AG10803 (cell line): Measurements from ENCODE around the gene NME5.
A peak's percentile ranks its signal among the peaks of the same experiment; 100 is the strongest.

ENCODE experiments used
- DNase-seq: peaks from one replicate; pipeline ENCODE4 v3.0.0; 2010; ENCODE audit warnings: low read depth
- H3K4me3 ChIP-seq: 2 replicates; pipeline ENCODE4 v1.5.1; 2011; ENCODE audit warnings: mild to moderate bottlenecking, low read length, control low read depth
- TF ChIP-seq, protein P1 (sequence below): conservative IDR thresholded peaks from 2 replicates; pipeline ENCODE4 v1.5.1; 2011; ENCODE audit warnings: mild to moderate bottlenecking, low read length, control low read depth, inconsistent platforms

The NME5 gene

DNA sequence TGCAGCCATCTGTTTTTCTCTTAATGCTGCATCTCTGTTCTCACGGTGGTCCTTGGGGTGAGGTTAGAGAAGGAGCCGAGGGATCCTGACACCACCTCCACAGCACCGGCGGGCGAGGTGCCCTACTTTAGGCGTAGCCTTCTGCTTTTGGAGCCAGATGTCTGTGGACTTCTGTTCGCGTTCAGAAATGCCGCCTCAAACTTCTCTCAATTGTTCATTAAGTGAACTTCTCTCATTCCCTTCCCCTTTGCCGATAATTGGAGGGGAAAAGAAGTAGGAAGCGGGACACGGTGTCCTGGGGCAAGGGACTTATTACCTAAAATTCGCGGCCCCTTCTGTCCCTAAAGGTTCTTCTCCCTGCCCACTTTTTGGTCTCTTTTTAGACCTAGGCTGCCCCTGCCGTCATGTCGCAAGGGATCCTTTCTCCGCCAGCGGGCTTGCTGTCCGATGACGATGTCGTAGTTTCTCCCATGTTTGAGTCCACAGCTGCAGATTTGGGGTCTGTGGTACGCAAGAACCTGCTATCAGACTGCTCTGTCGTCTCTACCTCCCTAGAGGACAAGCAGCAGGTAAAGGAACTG is 40.1 kb upstream of the NME5 start:
- DNase-seq: no peak
- TF ChIP-seq, protein P1, sequence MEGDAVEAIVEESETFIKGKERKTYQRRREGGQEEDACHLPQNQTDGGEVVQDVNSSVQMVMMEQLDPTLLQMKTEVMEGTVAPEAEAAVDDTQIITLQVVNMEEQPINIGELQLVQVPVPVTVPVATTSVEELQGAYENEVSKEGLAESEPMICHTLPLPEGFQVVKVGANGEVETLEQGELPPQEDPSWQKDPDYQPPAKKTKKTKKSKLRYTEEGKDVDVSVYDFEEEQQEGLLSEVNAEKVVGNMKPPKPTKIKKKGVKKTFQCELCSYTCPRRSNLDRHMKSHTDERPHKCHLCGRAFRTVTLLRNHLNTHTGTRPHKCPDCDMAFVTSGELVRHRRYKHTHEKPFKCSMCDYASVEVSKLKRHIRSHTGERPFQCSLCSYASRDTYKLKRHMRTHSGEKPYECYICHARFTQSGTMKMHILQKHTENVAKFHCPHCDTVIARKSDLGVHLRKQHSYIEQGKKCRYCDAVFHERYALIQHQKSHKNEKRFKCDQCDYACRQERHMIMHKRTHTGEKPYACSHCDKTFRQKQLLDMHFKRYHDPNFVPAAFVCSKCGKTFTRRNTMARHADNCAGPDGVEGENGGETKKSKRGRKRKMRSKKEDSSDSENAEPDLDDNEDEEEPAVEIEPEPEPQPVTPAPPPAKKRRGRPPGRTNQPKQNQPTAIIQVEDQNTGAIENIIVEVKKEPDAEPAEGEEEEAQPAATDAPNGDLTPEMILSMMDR: no peak
- H3K4me3 ChIP-seq: peak overlapping the region; percentile 97

DNA sequence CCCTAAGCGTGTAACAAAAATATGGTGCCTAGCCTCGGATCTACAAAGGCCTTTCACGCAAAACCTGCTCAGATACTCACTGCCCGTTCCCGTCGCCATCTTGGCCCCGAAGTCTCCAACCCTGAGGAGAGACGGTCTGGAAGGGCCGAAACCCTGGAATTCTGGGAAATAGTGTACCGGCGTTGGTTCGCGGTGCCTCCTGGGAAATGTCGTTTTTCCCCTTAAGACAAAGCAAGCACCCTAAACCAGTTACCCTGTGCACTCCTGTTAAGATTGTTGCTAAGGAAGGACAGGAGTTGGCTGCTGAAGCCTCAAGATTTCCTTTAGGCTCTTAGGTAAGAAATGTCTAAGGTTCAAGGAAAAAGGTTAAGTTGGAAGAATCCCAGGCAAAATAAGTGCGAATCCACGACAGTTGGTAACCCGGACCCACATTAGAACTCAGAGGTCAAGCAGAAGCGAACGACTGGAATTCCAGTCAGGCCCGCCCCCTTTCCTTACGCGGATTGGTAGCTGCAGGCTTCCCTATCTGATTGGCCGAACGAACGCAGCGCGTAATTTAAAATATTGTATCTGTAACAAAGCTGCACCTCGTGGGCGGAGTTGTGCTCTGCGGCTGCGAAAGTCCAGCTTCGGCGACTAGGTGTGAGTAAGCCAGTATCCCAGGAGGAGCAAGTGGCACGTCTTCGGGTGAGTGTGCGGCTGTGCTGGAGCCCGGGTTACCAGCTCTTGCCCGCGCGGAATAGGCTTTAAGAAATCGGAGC is 39.5 kb upstream of the NME5 start, which contains the start of the genes BRD8 and KIF20A:
Gene BRD8, minus strand, starts transcription at position 115 of the 761 bp plus-strand sequence. Its CDS starts 16 bp downstream, at position 99.
Gene KIF20A, plus strand, starts transcription at position 597 of the 761 bp plus-strand sequence. CDS start 569 bp downstream, outside the sequence.
- peak within 1 kb of the TSS; percentile 97 for H3K4me3 ChIP-seq
- DNase-seq: peak; percentile 94
- TF ChIP-seq, protein P1: no peak

DNA sequence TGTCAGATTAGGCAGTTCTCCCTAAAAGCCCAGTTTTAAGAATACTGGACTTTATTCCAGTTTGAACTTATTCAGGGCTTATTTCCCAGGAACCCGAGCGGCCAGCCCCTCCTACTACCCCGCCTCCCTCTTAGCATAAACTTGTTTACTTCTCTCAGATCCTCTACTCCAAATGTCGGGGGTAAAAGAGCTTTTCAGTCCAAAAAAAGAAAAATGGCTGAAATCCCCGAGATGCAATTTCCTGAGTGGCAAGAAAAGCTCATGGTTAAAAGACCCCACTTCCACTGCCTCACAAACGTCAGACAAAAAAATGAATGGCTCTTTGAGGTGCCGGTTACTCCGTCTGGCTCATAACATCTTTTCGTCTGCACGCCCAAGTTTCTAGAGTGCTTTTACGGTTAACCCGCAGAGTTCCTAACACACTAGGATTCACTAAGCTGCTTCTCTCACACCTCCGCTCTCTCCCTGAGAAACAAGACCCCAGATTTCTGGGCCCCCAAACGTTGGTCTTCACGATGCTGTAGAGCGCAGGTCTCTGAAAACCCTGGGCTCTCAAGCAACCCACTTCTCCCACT is 38.8 kb upstream of the NME5 start:
- peak; percentile 20 for DNase-seq
- peak overlapping the region; percentile 97 for H3K4me3 ChIP-seq
- TF ChIP-seq, protein P1: no peak

DNA sequence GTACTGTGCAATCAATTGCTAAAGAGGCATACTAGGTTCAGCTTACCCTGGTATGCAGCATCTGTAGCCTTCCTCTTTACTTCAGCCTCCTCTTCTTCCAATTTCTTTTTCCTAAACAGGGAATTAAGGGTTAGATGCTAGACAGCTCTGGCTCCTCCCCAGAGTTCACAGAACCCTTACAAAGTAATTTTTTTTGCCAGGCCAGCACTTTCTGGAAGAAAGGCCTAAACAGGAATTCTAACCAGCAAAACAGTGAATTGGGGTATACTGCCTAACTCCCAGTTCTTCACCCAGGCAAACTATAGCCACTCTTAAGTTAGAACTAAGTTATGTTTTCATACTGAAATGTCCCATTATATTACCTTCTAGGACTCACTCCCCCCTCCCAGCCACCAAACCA is 31.1 kb upstream of the NME5 start:
- DNase-seq: no peak
- TF ChIP-seq, protein P1: no peak

DNA sequence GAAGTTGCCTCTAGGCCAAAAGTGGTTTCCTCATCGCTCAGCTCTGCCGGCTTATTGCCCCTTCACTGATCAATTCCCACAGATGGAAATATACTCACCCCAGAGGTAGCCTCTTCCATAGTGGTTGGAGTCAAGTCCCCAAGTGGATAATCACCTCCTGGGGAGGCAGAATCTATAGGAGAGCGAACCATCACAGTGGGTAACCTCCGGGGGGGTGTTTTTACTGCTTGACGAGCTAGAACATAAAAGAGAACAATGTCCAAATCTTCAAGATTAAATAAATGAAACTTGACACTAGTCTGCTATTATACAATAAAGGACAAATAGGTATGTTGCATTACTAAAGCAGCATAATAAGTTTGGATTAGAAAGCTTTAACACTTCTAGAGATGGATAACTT is 29.9 kb upstream of the NME5 start:
- TF ChIP-seq, protein P1: no peak
- no peak for DNase-seq
- H3K4me3 ChIP-seq: no peak overlapping the region

More for the DNA sequence above, 31.1 kb upstream of the NME5 start:
- H3K4me3 ChIP-seq: no peak overlapping the region

DNA sequence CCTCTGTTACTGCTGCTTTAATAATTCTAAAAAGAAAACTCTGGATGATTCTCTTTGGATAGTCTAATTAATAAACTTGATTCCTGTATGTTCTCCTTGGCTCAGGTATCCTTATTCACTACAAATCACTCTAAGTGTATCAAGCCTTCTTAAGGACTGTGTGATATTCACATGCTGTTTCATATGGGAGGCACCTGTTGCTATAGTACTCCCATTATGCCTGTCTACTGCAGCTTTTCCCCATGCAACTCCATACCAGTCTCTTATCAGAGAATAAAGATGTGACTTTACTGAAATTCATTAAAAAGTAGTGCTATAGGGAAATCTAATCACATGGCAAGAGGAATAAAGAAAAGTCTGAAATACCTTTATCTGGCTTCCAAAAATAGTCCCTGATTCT is 24.5 kb upstream of the NME5 start:
- TF ChIP-seq, protein P1: no peak
- no peak overlapping the region for H3K4me3 ChIP-seq
- DNase-seq: no peak

DNA sequence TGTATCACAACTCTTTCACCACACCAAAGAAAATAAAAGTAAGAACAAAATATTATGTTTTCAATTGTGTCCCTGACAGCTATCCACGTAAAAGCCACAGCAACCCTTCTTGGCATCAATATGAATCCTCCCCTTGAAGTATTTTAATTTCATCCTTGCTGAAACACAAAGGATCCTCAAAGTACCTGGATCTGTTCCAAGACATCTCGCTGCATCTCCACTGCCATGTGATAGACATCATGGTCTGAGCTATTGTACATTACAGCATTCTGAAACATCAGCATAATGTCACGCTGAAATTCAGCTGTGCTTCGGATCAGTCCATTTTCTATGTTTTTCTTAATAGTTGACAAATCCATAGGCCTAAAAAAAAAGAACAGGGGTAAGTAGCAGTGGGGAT is 21.5 kb upstream of the NME5 start:
- no peak overlapping the region for H3K4me3 ChIP-seq
- TF ChIP-seq, protein P1: no peak
- DNase-seq: no peak
